ENCODE measurements around the gene GDI2. TPM values are rescaled to one million over a fixed set of nuclear protein-coding genes. Genes with fewer than 3 reads are reported as not detected.

GDI2 gene
- total and polyA plus RNA-seq, 9 of the 15 experiments (the other 6 are each of a cell fraction or from before 2014, with no cell fraction given) = 262 to 424 (median 287) TPM

DNA sequence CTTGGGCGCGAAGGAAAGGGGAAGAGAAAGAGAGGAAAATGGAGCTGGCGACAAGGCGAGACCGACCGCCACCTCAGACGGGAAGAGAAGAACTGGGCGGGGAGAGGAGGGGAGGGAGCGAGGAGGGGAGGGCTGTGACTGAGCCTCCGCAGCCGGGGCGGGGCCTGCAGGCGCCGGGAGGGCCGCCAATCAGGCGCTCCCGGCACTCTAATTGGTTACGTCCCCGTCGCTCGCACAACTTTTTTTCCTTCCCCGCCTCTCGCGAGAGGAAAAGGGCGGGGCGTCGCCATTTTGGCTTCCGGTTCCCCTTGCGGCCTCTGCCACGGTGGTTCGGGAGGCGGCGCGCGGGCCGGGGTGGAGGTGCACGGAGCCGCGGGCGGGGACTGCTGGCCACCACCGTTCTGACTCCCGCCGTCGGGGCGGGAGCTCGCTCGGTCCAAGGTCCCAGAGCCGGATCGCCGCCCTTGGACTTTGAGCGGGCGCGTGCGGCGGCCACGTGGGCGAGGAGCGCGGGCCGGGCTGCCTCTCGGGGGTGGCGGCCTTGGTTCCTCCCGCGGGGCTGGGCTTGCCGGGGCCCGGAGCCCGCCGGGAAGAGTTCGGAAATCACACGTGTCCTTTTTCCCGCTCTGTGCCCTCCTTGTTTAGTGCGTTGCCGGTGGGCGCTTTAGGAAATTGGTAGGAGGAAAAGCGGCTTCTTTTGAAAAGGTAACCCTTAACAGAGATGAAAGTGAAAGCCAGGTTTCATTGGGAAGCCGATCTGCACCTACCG is at the start of gene GDI2 (continued):
- TF ChIP-seq, protein P1, sequence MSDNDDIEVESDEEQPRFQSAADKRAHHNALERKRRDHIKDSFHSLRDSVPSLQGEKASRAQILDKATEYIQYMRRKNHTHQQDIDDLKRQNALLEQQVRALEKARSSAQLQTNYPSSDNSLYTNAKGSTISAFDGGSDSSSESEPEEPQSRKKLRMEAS (CRISPR knock-in tag; IDR thresholded peaks at IDR 0.05) = peak; percentile 99
- no peak for TF ChIP-seq KHSRP (IDR thresholded peaks at IDR 0.05)
- TF ChIP-seq KLF13 (tag; IDR thresholded peaks at IDR 0.05; ENCODE audit: borderline replicate concordance, low read depth) = no peak
- no peak for TF ChIP-seq PHB2 (IDR thresholded peaks at IDR 0.05; ENCODE audit: low read depth)
- TF ChIP-seq ZNF583 (CRISPR knock-in tag; IDR thresholded peaks at IDR 0.05) = 0 out of 2 replicates have a peak, but pooled peaks have one; percentile 31
- no peak for TF ChIP-seq ZNF707 (CRISPR knock-in tag; conservative IDR thresholded peaks at IDR 0.05)
- TF ChIP-seq TAF15 (IDR thresholded peaks at IDR 0.05; ENCODE audit: low read depth, low read length) = no peak
- peak; percentile 68 for TF ChIP-seq TAF9B (IDR thresholded peaks at IDR 0.05; ENCODE audit: partially characterized antibody)
- TF ChIP-seq, protein P2, sequence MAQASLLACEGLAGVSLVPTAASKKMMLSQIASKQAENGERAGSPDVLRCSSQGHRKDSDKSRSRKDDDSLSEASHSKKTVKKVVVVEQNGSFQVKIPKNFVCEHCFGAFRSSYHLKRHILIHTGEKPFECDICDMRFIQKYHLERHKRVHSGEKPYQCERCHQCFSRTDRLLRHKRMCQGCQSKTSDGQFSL (CRISPR knock-in tag; IDR thresholded peaks at IDR 0.05) = no peak; the same call in 1 of the 2 replicates
- TF ChIP-seq, protein P2 (tag; IDR thresholded peaks at IDR 0.05) = no peak; a peak in 1 of 4 replicates
- TF ChIP-seq ZNF134 (CRISPR knock-in tag; conservative IDR thresholded peaks at IDR 0.05) = 0 out of 2 replicates have a peak, but pooled peaks have one; percentile 21
- no peak for TF ChIP-seq NELFE (IDR thresholded peaks at IDR 0.05; ENCODE audit: insufficient read depth, insufficient read length)
- TF ChIP-seq NFIC (IDR thresholded peaks at IDR 0.05) = peak; percentile 61; the same call in 1 of the 2 replicates
- TF ChIP-seq FOXA3 (CRISPR knock-in tag; conservative IDR thresholded peaks at IDR 0.05 in 1 of 2, IDR thresholded peaks at IDR 0.05 in 1 of 2) = no peak; a peak in 1 of 4 replicates
- TF ChIP-seq STAT6 (CRISPR knock-in tag; IDR thresholded peaks at IDR 0.05) = no peak
- no peak for TF ChIP-seq NR2C1 (IDR thresholded peaks at IDR 0.05)
- TF ChIP-seq NR2C1 (tag; IDR thresholded peaks at IDR 0.05) = no peak
- no peak for TF ChIP-seq BMI1 (IDR thresholded peaks at IDR 0.05; ENCODE audit: low read length)
- no peak for TF ChIP-seq EWSR1 (IDR thresholded peaks at IDR 0.05; ENCODE audit: borderline replicate concordance, low read depth, partially characterized antibody)
- no peak for TF ChIP-seq MTF1 (CRISPR knock-in tag; IDR thresholded peaks at IDR 0.05; ENCODE audit: borderline replicate concordance)
- TF ChIP-seq MAFF (IDR thresholded peaks at IDR 0.05; ENCODE audit: low read length) = peak; percentile 35; the same call in 1 of the 2 replicates
- TF ChIP-seq ZNF12 (CRISPR knock-in tag; IDR thresholded peaks at IDR 0.05) = no peak
- TF ChIP-seq POLR3A (IDR thresholded peaks at IDR 0.05; ENCODE audit: borderline replicate concordance, extremely low read depth, insufficient read depth, insufficient read length) = no peak
- TF ChIP-seq ZNF398 (CRISPR knock-in tag; IDR thresholded peaks at IDR 0.05) = no peak

All from K562 (cell line).